Esophagus muscularis mucosa (tissue), 3 donors: ENCODE measurements around the gene PKP1.

Experiments used
- CTCF ChIP-seq, 3 experiments: fragments of 200-600 bp in 2 of 3; fragments of 450-650 bp in 1 of 3; sonication (generic) in 2 of 3; IDR thresholded peaks; one replicate each; pipeline ENCODE4 v1.5.1; 2017 to 2019; ENCODE audit warnings: antibody characterized with exemption in 3 of 3, mild to moderate bottlenecking in 2 of 3, moderate library complexity in 1 of 3
- POLR2A ChIP-seq: fragments of 450-650 bp; IDR thresholded peaks from one replicate; pipeline ENCODE4 v1.6.1; 2017; ENCODE audit warnings: antibody characterized with exemption, moderate library complexity, mild to moderate bottlenecking, low read depth
- POLR2AphosphoS5 ChIP-seq, 2 donors: sonication (generic); formaldehyde crosslinking; IDR thresholded peaks; one replicate each; pipeline ENCODE4 v1.6.1; 2017; ENCODE audit warnings: antibody characterized with exemption in 2 of 2

GRCh38 chr1:201324821-201325677 is 41.7 kb downstream of the PKP1 start:
- TF ChIP-seq CTCF (IDR thresholded peaks at IDR 0.05): no peak
- TF ChIP-seq POLR2A: no peak
- TF ChIP-seq POLR2AphosphoS5 (IDR thresholded peaks at IDR 0.05): no peak
